ENCODE measurements around the gene HOXA10. TPM values are rescaled to one million over a fixed set of nuclear protein-coding genes. Genes with fewer than 3 reads are reported as not detected.
A peak's percentile ranks its signal among the peaks of the same experiment; 100 is the strongest.

HOXA10 gene
- total RNA-seq, 1 experiment from 2014 or later = not detected

DNA sequence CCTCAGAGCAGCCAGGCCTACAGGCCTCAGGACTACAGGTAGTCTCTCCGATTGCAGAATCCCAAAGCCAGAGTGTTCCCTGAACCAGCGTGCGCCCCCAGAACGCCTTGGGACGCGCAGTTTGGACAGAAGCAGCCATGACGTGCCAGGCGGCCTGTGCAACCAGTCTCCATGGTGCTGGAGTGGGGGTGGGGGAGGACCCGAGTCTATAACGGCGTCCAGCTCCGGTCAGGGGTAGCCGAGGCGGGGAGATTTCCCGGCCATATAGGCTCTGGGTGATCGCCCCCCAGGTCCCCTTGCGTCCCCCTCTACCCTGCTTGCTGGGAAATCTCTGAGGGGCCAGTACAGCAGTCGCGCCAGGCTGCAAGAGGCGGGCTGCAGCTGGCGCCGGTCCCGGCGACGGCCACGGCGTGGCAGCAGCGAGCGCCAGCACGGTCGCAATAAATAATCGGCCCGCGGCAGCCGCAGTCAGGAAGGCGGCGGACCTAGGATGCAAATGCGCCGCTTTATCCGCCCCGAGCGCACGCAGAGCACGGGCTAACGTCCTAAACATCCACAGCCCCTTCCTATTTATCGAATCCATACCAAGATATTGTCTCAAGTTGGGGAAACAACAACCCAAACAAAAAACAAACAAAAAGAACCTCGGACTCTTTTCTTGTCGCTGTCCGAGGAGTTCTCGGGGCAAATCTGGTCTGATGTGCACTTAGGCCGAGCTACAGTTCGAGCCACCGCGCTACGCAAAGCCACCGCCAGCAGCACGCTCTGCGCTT lies 23.4 kb downstream of the HOXA10 start:
- Mint-ChIP-seq H3K4me1 (peaks cover 10 to 26% of the 10 kb centered on the region in 2 experiments), H3K27me3 (ENCODE audit: low read depth) (peaks cover 100% of the 10 kb centered on the region)
- WGBS (ENCODE audit: extremely low coverage, insufficient read length, low lambda C conversion rate) = no CpG with 5 or more reads among the region's 58 CpGs

More for the DNA sequence above, 23.4 kb downstream of the HOXA10 start:
- H3K79me2 ChIP-seq (ENCODE audit: insufficient read depth, low read length) = no peaks in the 10 kb centered on the region
- H3K27ac ChIP-seq (ENCODE audit: insufficient read length, low read depth, low read length) = no peak overlapping the region
- no peak overlapping the region for H2BK120ac ChIP-seq (ENCODE audit: low read depth, low read length, poor library complexity, severe bottlenecking)
- H2AK5ac ChIP-seq (ENCODE audit: insufficient read length, low read length) = no peak overlapping the region
- DNase-seq = peak; percentile 82
- H4K91ac ChIP-seq (ENCODE audit: insufficient read length, low read depth, low read length) = no peak overlapping the region
- no peak overlapping the region for H4K5ac ChIP-seq (ENCODE audit: insufficient read length, low read depth, low read length)
- no peaks in the 10 kb centered on the region for H4K20me1 ChIP-seq (ENCODE audit: control insufficient read depth, insufficient read depth, insufficient read length)
- no peak overlapping the region for H3K9ac ChIP-seq (ENCODE audit: extremely low read depth, insufficient read length, low read length)
- H3K56ac ChIP-seq (ENCODE audit: insufficient read length, low read depth, low read length) = no peak overlapping the region
- H3K4me1 ChIP-seq (ENCODE audit: insufficient read depth, low read length) = no peaks in the 10 kb centered on the region
- Mint-ChIP-seq H3K27ac (no peak overlapping the region), H3K9me3 (peaks cover 24 to 27% of the 10 kb centered on the region in 2 experiments), H3K4me3 (peak overlapping the region; percentile 25 to 66; a peak in 4 of 5 replicates), H3K36me3 (ENCODE audit: insufficient read depth in 1 of 3, low read depth in 3 of 3) (peaks cover 0 to 4% (median 0%) of the 10 kb centered on the region in 3 experiments; a peak in 3 of 7 replicates)
- TF ChIP-seq, protein P1, sequence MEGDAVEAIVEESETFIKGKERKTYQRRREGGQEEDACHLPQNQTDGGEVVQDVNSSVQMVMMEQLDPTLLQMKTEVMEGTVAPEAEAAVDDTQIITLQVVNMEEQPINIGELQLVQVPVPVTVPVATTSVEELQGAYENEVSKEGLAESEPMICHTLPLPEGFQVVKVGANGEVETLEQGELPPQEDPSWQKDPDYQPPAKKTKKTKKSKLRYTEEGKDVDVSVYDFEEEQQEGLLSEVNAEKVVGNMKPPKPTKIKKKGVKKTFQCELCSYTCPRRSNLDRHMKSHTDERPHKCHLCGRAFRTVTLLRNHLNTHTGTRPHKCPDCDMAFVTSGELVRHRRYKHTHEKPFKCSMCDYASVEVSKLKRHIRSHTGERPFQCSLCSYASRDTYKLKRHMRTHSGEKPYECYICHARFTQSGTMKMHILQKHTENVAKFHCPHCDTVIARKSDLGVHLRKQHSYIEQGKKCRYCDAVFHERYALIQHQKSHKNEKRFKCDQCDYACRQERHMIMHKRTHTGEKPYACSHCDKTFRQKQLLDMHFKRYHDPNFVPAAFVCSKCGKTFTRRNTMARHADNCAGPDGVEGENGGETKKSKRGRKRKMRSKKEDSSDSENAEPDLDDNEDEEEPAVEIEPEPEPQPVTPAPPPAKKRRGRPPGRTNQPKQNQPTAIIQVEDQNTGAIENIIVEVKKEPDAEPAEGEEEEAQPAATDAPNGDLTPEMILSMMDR (conservative IDR thresholded peaks at IDR 0.05) = peak; percentile 86
- H3K9me3 ChIP-seq (ENCODE audit: control insufficient read depth, low read depth, low read length) = no peaks in the 10 kb centered on the region
- peak overlapping the region; percentile 4 for H3K4me2 ChIP-seq (ENCODE audit: insufficient read depth, insufficient read length, low read length)
- no peak overlapping the region for H3K23ac ChIP-seq (ENCODE audit: insufficient read length, low read depth, low read length)
- no peak overlapping the region for H2BK20ac ChIP-seq (ENCODE audit: low read depth, low read length, poor library complexity, severe bottlenecking)
- H3K79me1 ChIP-seq (ENCODE audit: insufficient read depth, low read depth, low read length, poor library complexity, severe bottlenecking) = no peaks in the 10 kb centered on the region
- H3K14ac ChIP-seq (ENCODE audit: insufficient read depth, low read length) = no peak overlapping the region
- H3K18ac ChIP-seq (ENCODE audit: insufficient read length, low read depth, low read length) = no peak overlapping the region
- H3K27me3 ChIP-seq (ENCODE audit: insufficient read depth, low read length) = peaks cover 97% of the 10 kb centered on the region
- no peak overlapping the region for H2AFZ ChIP-seq (ENCODE audit: low read length)
- no peak overlapping the region for H2BK12ac ChIP-seq (ENCODE audit: insufficient read length, low read depth, low read length)
- no peak overlapping the region for H3T11ph ChIP-seq (ENCODE audit: low read length)
- no peak overlapping the region for H3K4ac ChIP-seq (ENCODE audit: low read depth, low read length)
- peaks cover 5% of the 10 kb centered on the region for H3K23me2 ChIP-seq (ENCODE audit: insufficient read length, low read depth, low read length, poor library complexity, severe bottlenecking)
- H2BK15ac ChIP-seq (ENCODE audit: low read depth, low read length) = no peak overlapping the region
- H4K8ac ChIP-seq (replicated peaks; ENCODE audit: insufficient read length, low read depth, low read length) = no peak overlapping the region
- H2BK5ac ChIP-seq (ENCODE audit: insufficient read length, low read length) = no peak overlapping the region
